Measurements from ENCODE around the gene PHB1. TPM values are rescaled to one million over a fixed set of nuclear protein-coding genes. Genes with fewer than 3 reads are reported as not detected.
"Not testable (repeated sequence)": the region's sequence is repeated elsewhere in the genome, so short reads cannot be mapped to it uniquely, and the experiment has no call there.

Gene PHB1
- total RNA-seq, 1 donor from 2014 or later, result 401 TPM

DNA sequence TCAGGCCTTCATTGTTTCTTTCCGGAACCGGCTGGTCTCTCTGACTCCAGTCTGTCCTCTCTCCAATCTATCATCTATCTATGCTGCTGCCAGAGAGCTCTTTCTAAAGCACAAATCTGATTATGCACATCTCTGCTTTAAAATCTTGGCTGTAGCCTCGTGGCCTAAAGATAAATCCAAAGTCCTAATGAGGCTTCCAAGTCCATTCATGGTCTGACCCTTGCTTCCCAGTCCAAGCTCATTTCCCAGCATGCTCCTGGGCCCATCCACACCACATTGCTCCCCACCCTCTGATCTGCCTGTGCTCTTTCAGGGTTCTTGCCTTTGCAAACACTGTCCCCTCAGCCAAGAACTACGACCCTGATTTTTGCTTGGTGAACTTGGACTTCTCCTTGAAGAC, 21.5 kb upstream of the PHB1 start:
- no peaks in the 10 kb centered on the region for H3K4me1 Mint-ChIP-seq (ENCODE audit: low read depth)
- no peaks in the 10 kb centered on the region for H3K36me3 Mint-ChIP-seq (ENCODE audit: low read depth)
- no peak for DNase-seq (ENCODE audit: low spot score)
- H3K27me3 Mint-ChIP-seq (ENCODE audit: insufficient read depth), result peaks cover 41% of the 10 kb centered on the region
- intact Hi-C loops (cut with micrococcal nuclease), result no loop called here
- H3K27ac Mint-ChIP-seq, result no peak overlapping the region
- no peak overlapping the region for H3K4me3 Mint-ChIP-seq
- H3K9me3 Mint-ChIP-seq, result no peaks in the 10 kb centered on the region

DNA sequence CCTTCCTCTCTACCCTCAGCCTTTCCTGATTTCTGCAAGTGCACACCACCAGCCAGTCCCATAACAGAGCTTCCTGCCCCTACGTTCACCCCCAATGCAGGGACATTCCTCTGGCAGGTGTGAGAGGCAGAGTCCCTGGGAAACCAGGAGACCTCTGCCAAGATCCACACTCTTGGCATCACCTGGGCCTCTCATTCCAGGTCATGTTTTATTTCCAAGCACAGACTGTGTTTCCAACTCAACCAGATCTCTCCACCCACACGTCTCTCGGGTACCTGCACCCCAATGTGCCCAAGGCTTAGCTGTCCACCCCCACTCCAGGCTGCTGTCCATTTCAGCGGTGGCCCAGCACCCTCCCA, 21.0 kb upstream of the PHB1 start:
- Mint-ChIP-seq H3K36me3 (ENCODE audit: low read depth) (no peaks in the 10 kb centered on the region), H3K27me3 (ENCODE audit: insufficient read depth) (peaks cover 40% of the 10 kb centered on the region), H3K4me1 (ENCODE audit: low read depth) (no peaks in the 10 kb centered on the region), H3K27ac (no peak overlapping the region), H3K9me3 (no peaks in the 10 kb centered on the region), H3K4me3 (no peak overlapping the region)
- no peak for DNase-seq (ENCODE audit: low spot score)
- intact Hi-C loops (cut with micrococcal nuclease), result loop anchor here (1.0 kb wide), 1 partner anchor 121 kb away; no protein-coding TSS in a partner anchor

DNA sequence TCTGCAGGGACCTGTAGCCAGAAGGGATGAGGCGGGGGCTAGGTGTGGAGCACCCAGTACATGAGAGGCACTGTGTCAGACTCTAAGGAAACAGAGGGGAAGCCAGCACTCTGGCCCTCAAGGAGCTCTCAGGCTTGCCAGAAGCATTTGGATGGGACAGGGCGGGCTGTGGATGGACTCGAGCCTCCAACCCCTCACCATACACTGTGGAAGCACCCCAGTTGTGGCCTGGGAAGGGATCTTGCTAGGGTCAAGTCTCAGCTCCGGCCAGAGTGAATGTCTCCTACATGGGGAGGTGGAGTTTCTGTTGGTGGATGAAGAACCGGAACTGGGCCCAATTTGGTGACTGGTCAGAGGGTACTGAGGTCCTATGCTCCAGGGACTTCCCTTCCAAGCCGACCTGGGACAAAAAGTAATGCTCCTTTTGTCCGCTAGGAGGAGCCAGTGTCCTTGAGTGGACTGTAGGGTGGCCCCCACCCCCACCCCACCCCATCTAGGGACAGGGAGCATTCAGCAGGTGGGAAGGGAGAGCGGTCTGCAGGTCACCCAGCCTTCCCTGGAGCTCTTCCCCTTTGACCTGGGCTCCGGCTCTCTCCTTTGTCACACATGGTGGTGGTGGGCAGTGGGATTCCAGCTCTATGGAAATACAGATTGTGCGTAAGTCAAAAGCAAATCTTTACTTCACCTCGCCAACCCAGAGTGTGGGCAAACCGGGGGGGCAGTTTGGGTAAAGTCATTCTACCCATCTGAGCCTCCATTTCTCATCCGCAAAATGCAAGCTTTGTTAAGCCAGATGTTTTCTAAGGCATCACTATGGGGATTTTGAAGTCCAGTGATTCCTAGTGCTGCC, 20.4 kb upstream of the PHB1 start:
- peak; percentile 12 for DNase-seq (ENCODE audit: low spot score)
- no peaks in the 10 kb centered on the region for H3K9me3 Mint-ChIP-seq
- peaks cover 36% of the 10 kb centered on the region for H3K27me3 Mint-ChIP-seq (ENCODE audit: insufficient read depth)
- no peak overlapping the region for H3K4me3 Mint-ChIP-seq
- H3K27ac Mint-ChIP-seq, result no peak overlapping the region
- intact Hi-C loops (cut with micrococcal nuclease), result loop anchor here (1.0 kb wide), 1 partner anchor 121 kb away; no protein-coding TSS in a partner anchor
- no peaks in the 10 kb centered on the region for H3K4me1 Mint-ChIP-seq (ENCODE audit: low read depth)
- H3K36me3 Mint-ChIP-seq (ENCODE audit: low read depth), result no peaks in the 10 kb centered on the region

DNA sequence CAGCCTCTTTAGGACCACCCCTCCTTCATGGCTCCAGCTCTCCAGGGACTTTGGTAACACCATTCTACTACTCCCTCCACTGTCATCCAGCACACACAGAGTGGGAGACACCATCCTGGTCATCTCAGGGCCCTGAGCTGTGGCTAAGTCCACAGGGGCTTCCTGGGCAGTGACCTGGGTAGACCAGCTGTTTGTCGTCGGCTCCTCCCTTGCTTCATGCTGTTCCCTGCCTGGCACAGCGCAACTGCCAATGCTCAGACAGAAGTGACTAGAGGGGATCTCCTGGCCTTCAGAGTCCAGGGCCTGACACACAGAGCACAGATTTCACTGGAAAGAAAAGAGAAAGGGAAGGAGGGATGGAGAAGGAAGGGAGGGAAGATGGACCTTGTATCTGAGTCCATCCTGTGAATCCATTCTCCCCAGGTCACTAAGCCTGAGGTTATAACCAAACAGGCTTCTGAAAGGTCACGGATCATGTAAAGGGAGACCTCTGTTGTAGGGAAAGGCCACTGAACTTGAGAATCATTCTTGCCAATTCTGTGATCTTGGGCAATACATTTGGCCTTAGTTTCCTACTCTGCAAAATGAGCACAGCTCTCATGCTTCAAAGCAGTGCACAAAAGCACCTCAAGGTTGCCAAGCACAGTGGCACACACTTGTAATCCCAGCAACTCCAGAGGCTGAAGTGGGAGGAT, 18.5 kb upstream of the PHB1 start:
- Mint-ChIP-seq H3K4me1 (ENCODE audit: low read depth) (no peaks in the 10 kb centered on the region), H3K4me3 (no peak overlapping the region), H3K36me3 (ENCODE audit: low read depth) (no peaks in the 10 kb centered on the region), H3K27me3 (ENCODE audit: insufficient read depth) (peaks cover 26% of the 10 kb centered on the region), H3K9me3 (no peaks in the 10 kb centered on the region), H3K27ac (no peak overlapping the region)
- DNase-seq (ENCODE audit: low spot score), result no peak
- intact Hi-C loops (cut with micrococcal nuclease), result no loop called here

DNA sequence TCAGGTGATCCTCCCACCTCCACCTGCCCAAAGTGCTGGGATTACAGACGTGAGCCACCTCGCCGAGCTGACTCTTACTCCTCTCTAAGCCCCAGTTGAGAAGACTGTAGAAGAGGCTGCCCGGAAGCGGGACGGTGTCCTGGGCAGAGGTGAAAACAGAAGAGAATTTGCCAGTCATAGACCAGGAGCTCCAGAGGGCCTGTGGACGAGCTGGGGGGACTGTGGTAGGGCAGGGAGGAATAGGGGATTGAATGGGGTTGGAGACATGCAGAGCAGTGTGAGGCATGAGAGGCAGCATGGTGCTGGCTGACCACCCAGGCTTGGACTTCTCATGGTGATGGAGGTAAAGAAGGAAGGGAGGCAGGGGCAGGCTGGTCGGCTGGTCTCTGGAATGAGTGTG, 17.1 kb upstream of the PHB1 start:
- no peaks in the 10 kb centered on the region for H3K36me3 Mint-ChIP-seq (ENCODE audit: low read depth)
- no peak overlapping the region for H3K27ac Mint-ChIP-seq
- H3K9me3 Mint-ChIP-seq, result no peaks in the 10 kb centered on the region
- no peak for DNase-seq (ENCODE audit: low spot score)
- no peaks in the 10 kb centered on the region for H3K4me1 Mint-ChIP-seq (ENCODE audit: low read depth)
- intact Hi-C loops (cut with micrococcal nuclease), result no loop called here
- H3K27me3 Mint-ChIP-seq (ENCODE audit: insufficient read depth), result peaks cover 13% of the 10 kb centered on the region
- H3K4me3 Mint-ChIP-seq, result no peak overlapping the region

DNA sequence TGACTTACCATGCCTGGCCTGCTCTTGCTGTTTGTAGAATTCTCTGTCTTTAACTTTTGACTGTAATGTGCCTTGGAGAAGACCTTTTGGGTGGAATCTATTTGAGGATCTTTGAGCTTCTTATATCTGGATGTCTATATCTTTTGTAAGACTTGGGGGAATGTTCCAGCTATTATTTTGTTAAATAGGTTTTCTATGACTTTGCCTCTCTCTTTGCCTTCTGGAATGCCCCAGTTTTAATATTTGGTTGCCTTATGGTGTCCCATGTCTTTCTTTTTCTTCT, 10.3 kb upstream of the PHB1 start:
- H3K9me3 Mint-ChIP-seq, result peaks cover 9% of the 10 kb centered on the region
- intact Hi-C loops (cut with micrococcal nuclease), result no loop called here
- H3K27ac Mint-ChIP-seq, result no peak overlapping the region
- H3K27me3 Mint-ChIP-seq (ENCODE audit: insufficient read depth), result peaks cover 17% of the 10 kb centered on the region
- no peaks in the 10 kb centered on the region for H3K4me1 Mint-ChIP-seq (ENCODE audit: low read depth)
- no peaks in the 10 kb centered on the region for H3K36me3 Mint-ChIP-seq (ENCODE audit: low read depth)
- no peak for DNase-seq (ENCODE audit: low spot score)
- H3K4me3 Mint-ChIP-seq, result no peak overlapping the region

DNA sequence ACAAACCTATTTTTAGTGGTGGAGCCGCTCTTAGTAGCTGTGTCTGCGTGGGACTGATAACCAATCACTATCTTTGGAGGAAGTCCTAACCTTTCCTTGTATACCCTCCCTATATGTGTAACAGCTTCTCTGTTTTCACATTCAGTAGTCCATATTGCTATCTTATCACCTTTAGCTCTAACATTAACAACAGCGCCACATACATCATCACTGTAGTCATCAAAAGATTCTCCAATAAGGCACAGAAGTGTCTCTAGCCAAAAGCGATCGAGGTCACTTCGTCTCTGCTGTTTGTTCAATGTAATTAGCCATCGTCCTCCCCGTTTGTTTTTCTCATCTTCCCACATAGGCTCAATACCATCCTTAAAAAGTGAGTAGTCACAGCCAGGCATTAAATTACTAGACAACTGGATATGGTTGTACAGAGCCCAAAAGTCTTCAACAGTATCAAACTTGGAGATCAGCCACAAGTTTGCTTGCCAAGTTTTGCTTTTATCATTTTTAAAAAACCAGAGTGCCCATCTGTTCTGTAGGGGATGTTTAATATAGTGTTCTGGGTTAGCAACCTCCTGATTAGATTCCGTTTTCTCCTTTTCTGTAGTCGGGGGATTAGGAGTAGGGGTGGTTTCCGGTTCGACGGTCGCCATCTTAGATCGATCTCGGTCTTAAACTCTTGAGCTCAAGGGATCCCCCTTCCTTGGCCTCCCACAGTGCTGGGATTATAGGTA, 9.8 kb upstream of the PHB1 start:
- intact Hi-C loops (cut with micrococcal nuclease); H3K27ac Mint-ChIP-seq; H3K36me3 Mint-ChIP-seq (ENCODE audit: low read depth); H3K9me3 Mint-ChIP-seq; H3K4me3 Mint-ChIP-seq; H3K4me1 Mint-ChIP-seq (ENCODE audit: low read depth); DNase-seq (ENCODE audit: low spot score): not testable (repeated sequence)
- H3K27me3 Mint-ChIP-seq (ENCODE audit: insufficient read depth), result peaks cover 17% of the 10 kb centered on the region

DNA sequence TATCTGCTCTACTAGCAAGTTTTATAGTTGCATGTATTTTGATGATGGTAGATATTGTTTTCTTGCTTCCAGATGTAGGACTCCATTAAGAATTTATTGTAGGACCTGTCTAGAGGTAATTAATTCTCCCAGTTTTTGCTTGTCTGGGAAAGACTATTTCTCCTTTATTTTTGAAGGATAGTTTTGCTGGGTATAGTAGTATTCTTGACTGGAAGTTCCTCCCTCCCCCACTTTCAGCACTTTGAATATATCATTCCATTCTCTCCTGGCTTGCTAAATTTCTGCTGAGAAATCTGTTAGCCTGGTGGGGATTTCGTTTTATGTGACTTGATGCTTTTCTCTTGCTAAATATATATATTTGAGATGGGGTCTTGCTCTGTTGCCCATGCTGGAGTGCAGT, 8.0 kb upstream of the PHB1 start:
- no peaks in the 10 kb centered on the region for H3K36me3 Mint-ChIP-seq (ENCODE audit: low read depth)
- H3K9me3 Mint-ChIP-seq, result peaks cover 9% of the 10 kb centered on the region
- no peak overlapping the region for H3K27ac Mint-ChIP-seq
- no peak overlapping the region for H3K4me3 Mint-ChIP-seq
- H3K4me1 Mint-ChIP-seq (ENCODE audit: low read depth), result no peaks in the 10 kb centered on the region
- peaks cover 19% of the 10 kb centered on the region for H3K27me3 Mint-ChIP-seq (ENCODE audit: insufficient read depth)
- no peak for DNase-seq (ENCODE audit: low spot score)
- intact Hi-C loops (cut with micrococcal nuclease), result no loop called here

DNA sequence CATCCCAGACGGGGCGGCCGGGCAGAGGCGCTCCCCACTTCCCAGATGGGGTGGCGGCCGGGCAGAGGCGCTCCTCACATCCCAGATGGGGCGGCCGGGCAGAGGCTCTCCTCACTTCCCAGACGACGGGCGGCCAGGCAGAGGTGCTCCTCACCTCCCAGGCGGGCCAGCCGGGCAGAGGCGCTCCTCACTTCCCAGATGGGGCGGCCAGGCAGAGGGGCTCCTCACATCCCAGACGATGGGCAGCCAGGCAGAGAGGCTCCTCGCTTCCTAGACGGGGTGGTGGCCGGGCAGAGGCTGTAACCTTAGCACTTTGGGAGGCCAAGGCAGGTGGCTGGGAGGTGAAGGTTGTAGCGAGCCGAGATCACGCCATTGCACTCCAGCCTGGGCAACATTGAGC, 5.1 kb upstream of the PHB1 start:
- intact Hi-C loops (cut with micrococcal nuclease), result not testable (repeated sequence)

DNA sequence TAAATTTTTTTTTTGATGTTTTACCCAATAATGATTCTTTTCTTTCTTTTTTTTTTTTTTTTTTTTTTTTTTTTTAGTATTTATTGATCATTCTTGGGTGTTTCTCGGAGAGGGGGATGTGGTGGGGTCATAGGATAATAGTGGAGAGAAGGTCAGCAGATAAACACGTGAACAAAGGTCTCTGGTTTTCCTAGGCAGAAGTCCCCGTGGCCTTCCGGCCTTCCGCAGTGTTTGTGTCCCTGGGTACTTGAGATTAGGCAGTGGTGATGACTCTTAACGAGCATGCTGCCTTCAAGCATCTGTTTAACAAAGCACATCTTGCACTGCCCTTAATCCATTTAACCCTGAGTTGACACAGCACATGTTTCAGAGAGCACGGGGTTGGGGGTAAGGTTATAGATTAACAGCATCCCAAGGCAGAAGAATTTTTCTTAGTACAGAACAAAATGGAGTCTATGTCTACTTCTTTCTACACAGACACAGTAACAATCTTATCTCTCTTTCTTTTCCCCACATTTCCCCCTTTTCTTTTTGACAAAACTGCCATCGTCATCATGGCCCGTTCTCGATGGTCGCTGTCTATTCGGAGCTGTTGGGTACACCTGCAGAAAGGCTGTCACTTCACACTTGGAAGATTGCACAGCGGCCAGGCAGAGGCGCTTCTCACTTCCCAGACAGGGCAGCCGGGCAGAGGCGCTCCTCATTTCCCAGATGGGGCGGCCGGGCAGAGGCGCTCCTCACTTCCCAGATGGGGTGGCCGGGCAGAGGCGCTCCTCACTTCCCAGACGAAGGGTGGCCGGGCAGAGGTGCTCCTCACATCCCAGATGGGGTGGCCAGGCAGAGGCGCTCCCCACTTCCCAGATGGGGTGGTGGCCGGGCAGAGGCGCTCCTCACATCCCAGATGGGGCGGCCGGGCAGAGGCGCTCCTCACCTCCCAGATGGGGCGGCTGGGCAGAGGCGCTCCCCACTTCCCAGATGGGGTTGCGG, 4.4 kb upstream of the PHB1 start:
- intact Hi-C loops (cut with micrococcal nuclease); H3K27me3 Mint-ChIP-seq (ENCODE audit: insufficient read depth); DNase-seq (ENCODE audit: low spot score); H3K9me3 Mint-ChIP-seq; H3K27ac Mint-ChIP-seq; H3K4me1 Mint-ChIP-seq (ENCODE audit: low read depth); H3K4me3 Mint-ChIP-seq; H3K36me3 Mint-ChIP-seq (ENCODE audit: low read depth): not testable (repeated sequence)

More for the DNA sequence above, 5.1 kb upstream of the PHB1 start:
- H3K27ac Mint-ChIP-seq; DNase-seq (ENCODE audit: low spot score); H3K9me3 Mint-ChIP-seq; H3K4me1 Mint-ChIP-seq (ENCODE audit: low read depth); H3K36me3 Mint-ChIP-seq (ENCODE audit: low read depth); H3K4me3 Mint-ChIP-seq: not testable (repeated sequence)
- H3K27me3 Mint-ChIP-seq (ENCODE audit: insufficient read depth), result peaks cover 10% of the 10 kb centered on the region

DNA sequence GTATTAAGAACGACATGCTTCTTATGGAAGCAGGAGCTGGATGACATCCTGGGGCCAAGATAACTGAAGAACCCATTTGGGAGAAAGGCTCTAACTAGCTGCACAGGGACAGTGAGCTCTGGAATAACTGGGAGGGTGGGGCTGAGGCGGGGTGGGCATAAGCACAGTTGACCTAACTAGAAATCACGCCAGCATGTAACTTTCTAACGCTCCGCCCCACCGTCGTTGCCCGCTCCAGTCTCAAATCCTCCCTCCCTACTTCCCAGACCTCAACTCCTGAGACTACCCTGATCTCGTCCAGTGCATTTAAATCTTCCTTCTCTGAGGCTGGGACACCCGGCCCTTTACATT, 436 bp downstream of the PHB1 start:
- Mint-ChIP-seq H3K27me3 (ENCODE audit: insufficient read depth) (peaks cover 3% of the 10 kb centered on the region), H3K9me3 (no peaks in the 10 kb centered on the region), H3K27ac (peak overlapping the region; percentile 95), H3K4me1 (ENCODE audit: low read depth) (peaks cover 9% of the 10 kb centered on the region), H3K4me3 (peak overlapping the region; percentile 98), H3K36me3 (ENCODE audit: low read depth) (peaks cover 25% of the 10 kb centered on the region)
- intact Hi-C loops (cut with micrococcal nuclease), result loop anchor here (1.0 to 5.0 kb wide), 5 partner anchors 53 to 295 kb away; partner anchors contain the start of gene PHOSPHO1
- no peak for DNase-seq (ENCODE audit: low spot score)

DNA sequence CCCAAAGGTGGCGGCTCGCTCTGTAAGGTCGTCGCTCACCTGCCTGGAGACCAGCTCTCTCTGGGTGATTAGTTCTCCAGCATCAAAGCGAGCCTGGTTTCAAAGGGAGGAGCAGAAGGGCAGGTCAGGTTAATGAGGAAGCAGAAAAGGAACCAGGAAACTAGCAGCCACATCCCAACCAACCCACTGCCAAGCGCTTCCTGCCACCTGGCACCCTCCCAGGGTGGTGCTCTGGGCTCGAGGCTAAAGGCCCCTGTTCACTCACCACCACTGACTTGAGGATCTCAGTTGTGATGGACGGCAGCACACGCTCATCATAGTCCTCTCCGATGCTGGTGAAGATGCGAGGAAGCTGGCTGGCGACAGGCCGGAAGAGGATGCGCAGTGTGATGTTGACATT, 5.6 kb downstream of the PHB1 start:
- DNase-seq (ENCODE audit: low spot score), result no peak
- H3K4me3 Mint-ChIP-seq, result no peak overlapping the region
- H3K36me3 Mint-ChIP-seq (ENCODE audit: low read depth), result peaks cover 66% of the 10 kb centered on the region
- no peaks in the 10 kb centered on the region for H3K9me3 Mint-ChIP-seq
- peaks cover 26% of the 10 kb centered on the region for H3K4me1 Mint-ChIP-seq (ENCODE audit: low read depth)
- intact Hi-C loops (cut with micrococcal nuclease), result loop anchor here (5.0 kb wide), 1 partner anchor 88 kb away; the partner anchor contains the start of gene NGFR
- H3K27me3 Mint-ChIP-seq (ENCODE audit: insufficient read depth), result no peaks in the 10 kb centered on the region
- H3K27ac Mint-ChIP-seq, result no peak overlapping the region

Measured in activated T-helper 1 cell treated with anti-CD3 and anti-CD28 coated beads, Interleukin-12 subunit alpha, Interleukin-12 subunit beta, Interleukin-2, Interleukin-4 antibody, amounts not matched to agents 30 ng/mL and 10 ng/mL and 1 ng/mL, durations not matched to agents 14 hours and 24 hours and 36 hours (primary cell).